Measurements from ENCODE around the gene CNTNAP2. TPM values are rescaled to one million over a fixed set of nuclear protein-coding genes. Genes with fewer than 3 reads are reported as not detected.

The CNTNAP2 gene
- total RNA-seq, 1 experiment from 2014 or later = 64.5 TPM

- Histone ChIP-seq H3K56ac (ENCODE audit: insufficient read length, low read depth, low read length) (no peak overlapping the region), H2AK5ac (ENCODE audit: insufficient read length, low read length) (no peak overlapping the region), H3K14ac (ENCODE audit: insufficient read depth, low read length) (no peak overlapping the region), H2BK120ac (ENCODE audit: low read depth, low read length, poor library complexity, severe bottlenecking) (no peak overlapping the region), H3K9ac (ENCODE audit: extremely low read depth, insufficient read length, low read length) (no peak overlapping the region), H3K4me2 (ENCODE audit: insufficient read depth, insufficient read length, low read length) (peak overlapping the region; percentile 92), H3K79me2 (ENCODE audit: insufficient read depth, low read length) (peaks cover 4% of the 10 kb centered on the region; the same call in 1 of the 2 replicates), H4K20me1 (ENCODE audit: control insufficient read depth, insufficient read depth, insufficient read length) (no peaks in the 10 kb centered on the region), H4K8ac (replicated peaks; ENCODE audit: insufficient read length, low read depth, low read length) (no peak overlapping the region), H3K23me2 (ENCODE audit: insufficient read length, low read depth, low read length, poor library complexity, severe bottlenecking) (peaks cover 10% of the 10 kb centered on the region), H4K5ac (ENCODE audit: insufficient read length, low read depth, low read length) (no peak overlapping the region), H3K18ac (ENCODE audit: insufficient read length, low read depth, low read length) (no peak overlapping the region), H3K4me1 (ENCODE audit: insufficient read depth, low read length) (peaks cover 9% of the 10 kb centered on the region), H3K27ac (ENCODE audit: insufficient read length, low read depth, low read length) (no peak overlapping the region), H3K4ac (ENCODE audit: low read depth, low read length) (no peak overlapping the region), H2BK12ac (ENCODE audit: insufficient read length, low read depth, low read length) (no peak overlapping the region), H3T11ph (ENCODE audit: low read length) (no peak overlapping the region), H3K79me1 (ENCODE audit: insufficient read depth, low read depth, low read length, poor library complexity, severe bottlenecking) (no peaks in the 10 kb centered on the region), H2BK5ac (ENCODE audit: insufficient read length, low read length) (no peak overlapping the region), H3K23ac (ENCODE audit: insufficient read length, low read depth, low read length) (no peak overlapping the region), H4K91ac (ENCODE audit: insufficient read length, low read depth, low read length) (no peak overlapping the region), H2AFZ (ENCODE audit: low read length) (no peak overlapping the region), H3K27me3 (ENCODE audit: insufficient read depth, low read length) (no peaks in the 10 kb centered on the region), H2BK15ac (ENCODE audit: low read depth, low read length) (no peak overlapping the region), H3K9me3 (ENCODE audit: control insufficient read depth, low read depth, low read length) (no peaks in the 10 kb centered on the region), H2BK20ac (ENCODE audit: low read depth, low read length, poor library complexity, severe bottlenecking) (no peak overlapping the region)
- TF ChIP-seq CTCF (conservative IDR thresholded peaks at IDR 0.05) = no peak
- H3K9me3 Mint-ChIP-seq = no peaks in the 10 kb centered on the region; a peak in 1 of 5 replicates
- peak overlapping the region; percentile 83 to 98; a peak in 3 of 5 replicates for H3K4me3 Mint-ChIP-seq
- H3K4me1 Mint-ChIP-seq = peaks cover 83 to 90% of the 10 kb centered on the region in 2 experiments
- peaks cover 4 to 12% (median 8%) of the 10 kb centered on the region in 3 experiments; a peak in 6 of 7 replicates for H3K36me3 Mint-ChIP-seq (ENCODE audit: insufficient read depth in 1 of 3, low read depth in 3 of 3)
- DNase-seq = no peak
- 0 out of 7 replicates have a peak overlapping the region, but pooled peaks of 1 of the 3 experiments have one; percentile 9 for H3K27ac Mint-ChIP-seq
- no peaks in the 10 kb centered on the region; the same call in 1 of the 2 replicates for H3K27me3 Mint-ChIP-seq (ENCODE audit: low read depth)
- WGBS (ENCODE audit: extremely low coverage, insufficient read length, low lambda C conversion rate) = no CpG with 5 or more reads among the region's 5 CpGs
Measured at GRCh38 chr7:148337995-148338747, 2221.6 kb downstream of the CNTNAP2 start.
